Loucy (cell line): ENCODE data around the gene NOC4L.

ENCODE experiments used
- H2AFZ ChIP-seq: fragments of 200-600 bp; sonication (generic); 2 replicates; pipeline ENCODE4 v1.6.0; 2016; ENCODE audit warnings: antibody characterized with exemption, mild to moderate bottlenecking, low read length, moderate library complexity
- H3F3A ChIP-seq: fragments of 200-600 bp; 2 replicates; pipeline ENCODE4 v1.6.0; 2016; ENCODE audit warnings: antibody characterized with exemption, low read depth, mild to moderate bottlenecking
- H3K27me3 ChIP-seq: fragments of 200-600 bp; sonication (generic); 2 replicates; pipeline ENCODE4 v1.6.1; 2014; ENCODE audit warnings: low read length, mild to moderate bottlenecking; ENCODE audit not compliant: insufficient read depth, poor library complexity, severe bottlenecking
- H3K36me3 ChIP-seq: fragments of 200-600 bp; sonication (generic); 2 replicates; pipeline ENCODE4 v1.6.1; 2016; ENCODE audit warnings: low read length; ENCODE audit not compliant: insufficient read depth
- H3K4me1 ChIP-seq: fragments of 200-600 bp; sonication (generic); 2 replicates; pipeline ENCODE4 v1.5.1; 2014; ENCODE audit warnings: low read length, mild to moderate bottlenecking; ENCODE audit not compliant: insufficient read depth, poor library complexity, severe bottlenecking
- H3K4me2 ChIP-seq: fragments of 200-600 bp; sonication (generic); 2 replicates; pipeline ENCODE4 v1.6.0; 2014; ENCODE audit warnings: antibody characterized with exemption, low read length, low read depth, mild to moderate bottlenecking; ENCODE audit not compliant: poor library complexity, severe bottlenecking
- H3K4me3 ChIP-seq: fragments of 200-600 bp; sonication (generic); 2 replicates; pipeline ENCODE4 v1.5.1; 2014; ENCODE audit warnings: low read length, mild to moderate bottlenecking, mixed read lengths; ENCODE audit not compliant: poor library complexity, severe bottlenecking
- H3K79me2 ChIP-seq: fragments of 200-600 bp; sonication (generic); 2 replicates; pipeline ENCODE4 v1.6.1; 2014; ENCODE audit warnings: low read length; ENCODE audit not compliant: insufficient read depth
- H3K9ac ChIP-seq: fragments of 200-600 bp; sonication (generic); 2 replicates; pipeline ENCODE4 v1.6.0; 2014; ENCODE audit warnings: mild to moderate bottlenecking, low read depth, low read length, moderate library complexity; ENCODE audit not compliant: poor library complexity, severe bottlenecking
- H3K9me2 ChIP-seq: fragments of 200-600 bp; sonication (generic); replicated peaks from 2 replicates; pipeline ENCODE4 v1.6.1; 2016; ENCODE audit warnings: low read depth, low read length, mixed read lengths
- H3K9me3 ChIP-seq: fragments of 200-600 bp; sonication (generic); 2 replicates; pipeline ENCODE4 v1.6.1; 2014; ENCODE audit warnings: mild to moderate bottlenecking, antibody characterized with exemption, low read length, low read depth; ENCODE audit not compliant: insufficient read depth
- H4K20me1 ChIP-seq: fragments of 200-600 bp; sonication (generic); 2 replicates; pipeline ENCODE4 v1.6.0; 2014; ENCODE audit warnings: antibody characterized with exemption, low read length, mild to moderate bottlenecking; ENCODE audit not compliant: insufficient read depth, poor library complexity, severe bottlenecking
- CTCF ChIP-seq: fragments of 200-600 bp; sonication (generic); conservative IDR thresholded peaks from 2 replicates; pipeline ENCODE4 v1.5.1; 2014; ENCODE audit warnings: mild to moderate bottlenecking, antibody characterized with exemption, low read length
- EZH2phosphoT487 ChIP-seq: fragments of 200-600 bp; IDR thresholded peaks from 2 replicates; pipeline ENCODE4 v1.6.1; 2018; ENCODE audit warnings: antibody characterized with exemption, mild to moderate bottlenecking, moderate library complexity, borderline replicate concordance

The NOC4L gene

GRCh38 chr12:132189378-132190011 is 45.2 kb downstream of the NOC4L start:
- Histone ChIP-seq H3K4me2 (peak overlapping the region; percentile 90), H3K9me3 (no peaks in the 10 kb centered on the region), H3K36me3 (no peaks in the 10 kb centered on the region), H3K27me3 (no peaks in the 10 kb centered on the region), H3K9ac (peak overlapping the region; percentile 75), H3K79me2 (no peaks in the 10 kb centered on the region), H3K4me1 (peaks cover 40% of the 10 kb centered on the region), H3K4me3 (peak overlapping the region; percentile 76), H3F3A (no peaks in the 10 kb centered on the region), H3K9me2 (no peaks in the 10 kb centered on the region), H4K20me1 (no peaks in the 10 kb centered on the region), H2AFZ (peak overlapping the region; percentile 96)
- TF ChIP-seq CTCF, result no peak

- Histone ChIP-seq H3F3A (no peaks in the 10 kb centered on the region), H2AFZ (peak overlapping the region; percentile 96), H4K20me1 (no peaks in the 10 kb centered on the region), H3K27me3 (no peaks in the 10 kb centered on the region), H3K4me1 (peaks cover 40% of the 10 kb centered on the region), H3K4me3 (peak overlapping the region; percentile 76), H3K9ac (peak overlapping the region; percentile 75), H3K4me2 (peak overlapping the region; percentile 90), H3K9me3 (no peaks in the 10 kb centered on the region), H3K79me2 (no peaks in the 10 kb centered on the region), H3K9me2 (no peaks in the 10 kb centered on the region), H3K36me3 (no peaks in the 10 kb centered on the region)
- TF ChIP-seq CTCF (no peak), EZH2phosphoT487 (no peak)
Observed at GRCh38 chr12:132190012-132190755, 45.9 kb downstream of the NOC4L start.

- no peaks in the 10 kb centered on the region for H4K20me1 ChIP-seq
- no peaks in the 10 kb centered on the region for H3F3A ChIP-seq
- peaks cover 33% of the 10 kb centered on the region for H3K4me1 ChIP-seq
- H3K4me3 ChIP-seq, result peak overlapping the region; percentile 76
- no peaks in the 10 kb centered on the region for H3K36me3 ChIP-seq
- H2AFZ ChIP-seq, result no peak overlapping the region
- no peak for TF ChIP-seq CTCF
- TF ChIP-seq EZH2phosphoT487, result no peak
- no peaks in the 10 kb centered on the region for H3K9me2 ChIP-seq
- H3K9ac ChIP-seq, result peak overlapping the region; percentile 75
- no peaks in the 10 kb centered on the region for H3K79me2 ChIP-seq
- H3K4me2 ChIP-seq, result peak overlapping the region; percentile 90
- no peaks in the 10 kb centered on the region for H3K9me3 ChIP-seq
- no peaks in the 10 kb centered on the region for H3K27me3 ChIP-seq
Observed at GRCh38 chr12:132190834-132191500, 46.7 kb downstream of the NOC4L start.
